IMR-90 (cell line): ENCODE measurements around the gene UVSSA. TPM values are rescaled to one million over a fixed set of nuclear protein-coding genes. Genes with fewer than 3 reads are reported as not detected.

Experiments used
- ATAC-seq: fragments of 200-7000 bp; cut with Tn5 transposase; 2 replicates; pipeline ENCODE4 v1.9.1; 2020; ENCODE audit warnings: low read depth, mild to moderate bottlenecking, moderate library complexity
- BruUV-seq: library from RNA; stranded (reverse); fragments of 400-500 nt; replicated peaks from 2 replicates; lab custom pipeline; 2021; lab: Mats Ljungman, UMichigan
- CTCF ChIA-PET: fragments of 300-600 bp; formaldehyde crosslinking; extraction: SDS; loops from one replicate; lab custom pipeline; 2021; ENCODE audit warnings: antibody characterized with exemption; lab: Yijun Ruan, JAX
- POLR2A ChIA-PET: fragments of 300-600 bp; sonication (Branson Sonifier 250); formaldehyde crosslinking; loops from one replicate; lab custom pipeline; 2022; ENCODE audit warnings: antibody characterized with exemption; ENCODE audit not compliant: unreplicated experiment; lab: Charles Lee
- DNase-seq: peaks from one replicate; pipeline ENCODE4 v3.0.0; 2013
- H2AFZ ChIP-seq: replicated peaks from 2 replicates; pipeline ENCODE3; 2013; ENCODE audit warnings: low read length, mild to moderate bottlenecking; ENCODE audit not compliant: poor library complexity
- H2AK5ac ChIP-seq: 2 replicates; pipeline ENCODE4 v1.6.1; 2013; ENCODE audit warnings: low read depth, low read length, inconsistent platforms
- H2AK9ac ChIP-seq: replicated peaks from 2 replicates; pipeline ENCODE3; 2013; ENCODE audit warnings: mild to moderate bottlenecking, low read depth, low read length, moderate library complexity; ENCODE audit not compliant: poor library complexity
- H2BK120ac ChIP-seq: 2 replicates; pipeline ENCODE4 v1.6.1; 2013; ENCODE audit warnings: low read depth, low read length, inconsistent platforms
- H2BK15ac ChIP-seq: 3 replicates; pipeline ENCODE4 v1.6.1; 2013; ENCODE audit warnings: low read depth, low read length, inconsistent platforms
- H2BK20ac ChIP-seq: 2 replicates; pipeline ENCODE4 v1.6.1; 2013; ENCODE audit warnings: low read depth, mild to moderate bottlenecking, inconsistent platforms, low read length, moderate library complexity
- H2BK5ac ChIP-seq: 2 replicates; pipeline ENCODE4 v1.6.1; 2013; ENCODE audit warnings: mild to moderate bottlenecking, low read depth, low read length, inconsistent platforms; ENCODE audit not compliant: poor library complexity, severe bottlenecking
- H3K14ac ChIP-seq: replicated peaks from 2 replicates; pipeline ENCODE4 v1.6.1; 2013; ENCODE audit warnings: low read depth, low read length, inconsistent platforms
- H3K18ac ChIP-seq: 2 replicates; pipeline ENCODE4 v1.6.1; 2013; ENCODE audit warnings: low read depth, low read length, control low read depth
- H3K23ac ChIP-seq: 2 replicates; pipeline ENCODE4 v1.6.1; 2013; ENCODE audit warnings: low read depth, low read length, inconsistent platforms
- H3K27ac ChIP-seq: 2 replicates; pipeline ENCODE4 v1.5.1; 2013; ENCODE audit warnings: mild to moderate bottlenecking, control low read depth, low read length; ENCODE audit not compliant: insufficient read depth
- H3K27me3 ChIP-seq: 2 replicates; pipeline ENCODE4 v1.6.1; 2013; ENCODE audit warnings: low read length; ENCODE audit not compliant: control insufficient read depth, insufficient read depth
- H3K36me3 ChIP-seq: 2 replicates; pipeline ENCODE4 v1.6.1; 2013; ENCODE audit warnings: low read length, mixed read lengths; ENCODE audit not compliant: control insufficient read depth, insufficient read depth
- H3K4ac ChIP-seq: 2 replicates; pipeline ENCODE4 v1.6.1; 2013; ENCODE audit warnings: low read depth, low read length, inconsistent platforms
- H3K4me1 ChIP-seq: 2 replicates; pipeline ENCODE4 v1.6.1; 2013; ENCODE audit warnings: low read length, mixed read lengths; ENCODE audit not compliant: control insufficient read depth, insufficient read depth
- H3K4me2 ChIP-seq: 2 replicates; pipeline ENCODE4 v1.6.1; 2013; ENCODE audit warnings: low read depth, mild to moderate bottlenecking, control low read depth, low read length, moderate library complexity
- H3K4me3 ChIP-seq: 2 replicates; pipeline ENCODE4 v1.5.1; 2013; ENCODE audit warnings: low read depth, mild to moderate bottlenecking, control low read depth, low read length, moderate library complexity; ENCODE audit not compliant: insufficient read depth
- H3K56ac ChIP-seq: 2 replicates; pipeline ENCODE4 v1.6.1; 2013; ENCODE audit warnings: low read length, inconsistent platforms; ENCODE audit not compliant: insufficient read depth; ENCODE audit errors: extremely low read depth
- H3K79me1 ChIP-seq, 2 experiments: 2 replicates each; pipeline ENCODE4 v1.6.1; 2013; ENCODE audit warnings: low read length in 2 of 2, inconsistent platforms in 1 of 2, low read depth in 1 of 2
- H3K9ac ChIP-seq: 2 replicates; pipeline ENCODE4 v1.6.1; 2013; ENCODE audit warnings: low read depth, low read length, control low read depth
- H3K9me1 ChIP-seq: 2 replicates; pipeline ENCODE4 v1.6.1; 2013; ENCODE audit warnings: low read length, inconsistent platforms; ENCODE audit not compliant: insufficient read depth
- H3K9me3 ChIP-seq: 2 replicates; pipeline ENCODE4 v1.6.1; 2013; ENCODE audit warnings: low read length; ENCODE audit not compliant: control insufficient read depth, insufficient read depth
- H4K20me1 ChIP-seq: 2 replicates; pipeline ENCODE4 v1.6.1; 2013; ENCODE audit warnings: low read length, inconsistent platforms; ENCODE audit not compliant: insufficient read depth
- H4K5ac ChIP-seq: 2 replicates; pipeline ENCODE4 v1.6.1; 2013; ENCODE audit warnings: mild to moderate bottlenecking, low read depth, low read length, control low read depth
- H4K8ac ChIP-seq, 2 experiments: 2 replicates each; pipeline ENCODE4 v1.6.1; 2013; ENCODE audit warnings: low read depth in 2 of 2, low read length in 2 of 2, control low read depth in 1 of 2, inconsistent platforms in 1 of 2
- H4K91ac ChIP-seq: 2 replicates; pipeline ENCODE4 v1.6.1; 2013; ENCODE audit warnings: low read depth, low read length, inconsistent platforms; ENCODE audit not compliant: insufficient read depth
- BHLHE40 ChIP-seq: fragments of 150-350 bp; IDR thresholded peaks from 2 replicates; pipeline ENCODE4 v1.6.1; 2016; ENCODE audit warnings: mild to moderate bottlenecking, low read depth, low read length
- FOS ChIP-seq: fragments of 150-350 bp; IDR thresholded peaks from 2 replicates; pipeline ENCODE4 v1.6.1; 2016; ENCODE audit warnings: low read depth, low read length
- MAFK ChIP-seq: IDR thresholded peaks from 2 replicates; pipeline ENCODE4 v1.6.1; 2012; ENCODE audit warnings: low read depth, low read length, improper control_type of control experiment
- POLR2A ChIP-seq: IDR thresholded peaks from 2 replicates; pipeline ENCODE4 v1.6.1; 2012; ENCODE audit warnings: mild to moderate bottlenecking, low read depth, low read length
- RCOR1 ChIP-seq: IDR thresholded peaks from 2 replicates; pipeline ENCODE4 v1.6.1; 2012; ENCODE audit warnings: mild to moderate bottlenecking, low read length, improper control_type of control experiment; ENCODE audit not compliant: insufficient replicate concordance
- RFX5 ChIP-seq: IDR thresholded peaks from 2 replicates; pipeline ENCODE4 v1.8.0; 2012; ENCODE audit warnings: low read depth, mild to moderate bottlenecking, low read length, moderate library complexity
- SMC3 ChIP-seq: fragments of 150-350 bp; IDR thresholded peaks from 2 replicates; pipeline ENCODE4 v1.6.1; 2016; ENCODE audit warnings: low read depth, mild to moderate bottlenecking, antibody characterized with exemption, low read length, moderate library complexity
- WGBS, 2 experiments: methylation state at CpG; one replicate each; pipeline versions ENCODE4 v1.1.5 to v1.1.7; 2013; ENCODE audit warnings: missing lambda C conversion rate in 2 of 2; ENCODE audit not compliant: insufficient read length in 1 of 2; ENCODE audit errors: extremely low coverage in 2 of 2; 5-methylcytosine and 5-hydroxymethylcytosine counted together
- dilution Hi-C: fragments of 300-500 bp; cut with HindIII; formaldehyde crosslinking; loops from one replicate; pipeline ENCODE4 v1.14.3; 2018; ENCODE audit warnings: low sequenced_read_pairs; ENCODE audit not compliant: unreplicated experiment
- in situ Hi-C: fragments of 300-500 bp; cut with MboI; formaldehyde crosslinking; loops from 3 replicates; pipeline ENCODE4 v1.14.3; 2019; ENCODE audit warnings: low sequenced_read_pairs, inconsistent platforms, mixed read lengths
- intact Hi-C: fragments of 100-400 bp; cut with micrococcal nuclease; formaldehyde crosslinking; loops from 2 replicates; pipeline ENCODE4 v1.10.0; 2022
- polyA plus RNA-seq, 3 experiments: library from polyadenylated mRNA; depleted of rRNA; stranded (reverse); fragments of >200 nt; gene quantifications; 2 replicates each; pipeline ENCODE4 v1.2.3, GENCODE V29; 2012; ENCODE audit warnings: low replicate concordance in 1 of 3
- total RNA-seq: library from RNA; depleted of rRNA; stranded (reverse); fragments of >200 nt; gene quantifications from 2 replicates; pipeline ENCODE4 v1.2.3, GENCODE V29; 2012

Gene UVSSA
- total and polyA plus RNA-seq, 2 of the 4 experiments (the other 2 are of a cell fraction): 1.4 to 8.4 TPM

- Histone ChIP-seq H3K4me3 (no peak overlapping the region), H4K20me1 (peaks cover 21% of the 10 kb centered on the region), H3K9me1 (peaks cover 13% of the 10 kb centered on the region), H3K56ac (no peak overlapping the region), H3K14ac (no peak overlapping the region), H2AK9ac (no peak overlapping the region), H2BK120ac (no peak overlapping the region), H2AFZ (no peak overlapping the region), H2BK15ac (no peak overlapping the region), H3K9ac (no peak overlapping the region), H2BK20ac (no peak overlapping the region), H3K4me1 (peaks cover 6% of the 10 kb centered on the region), H2BK5ac (no peak overlapping the region), H3K4me2 (no peak overlapping the region), H2AK5ac (no peak overlapping the region), H4K5ac (no peak overlapping the region), H4K91ac (no peak overlapping the region), H3K27me3 (no peaks in the 10 kb centered on the region), H3K79me1 (peaks cover 16 to 73% of the 10 kb centered on the region in 2 experiments), H3K9me3 (no peaks in the 10 kb centered on the region), H3K27ac (no peak overlapping the region), H3K4ac (no peak overlapping the region), H3K23ac (no peak overlapping the region), H4K8ac (no peak overlapping the region), H3K36me3 (peaks cover 55% of the 10 kb centered on the region), H3K18ac (no peak overlapping the region)
- in situ Hi-C loops (no loop called here), dilution Hi-C loops (no loop called here), intact Hi-C loops (no loop called here)
- no peak for TF ChIP-seq RCOR1
- TF ChIP-seq FOS: no peak
- no peak for TF ChIP-seq BHLHE40
- no peak for TF ChIP-seq POLR2A
- TF ChIP-seq RFX5: no peak
- no peak for TF ChIP-seq SMC3
- no peak for TF ChIP-seq MAFK
- 93% methylated on average over 3 of the region's 28 CpGs; no CpG with 5 or more reads in 1 of the 2 experiments for WGBS, 2 experiments
- no peak for DNase-seq
- ATAC-seq: no peak
- BruUV-seq: no TSS peak
- POLR2A ChIA-PET: no interaction called here
- CTCF ChIA-PET: no interaction called here
Measured at GRCh38 chr4:1315306-1315705, 31.7 kb upstream of the UVSSA start.
